HUDEP-2 (cell line): ENCODE measurements around the gene WNT7A.

Experiments used
- DNase-seq, 76 experiments: peaks; one replicate each; lab custom pipeline; 2025; ENCODE audit not compliant: unreplicated experiment in 76 of 76; lab: John Stamatoyannopoulos, UW

Gene WNT7A

DNA sequence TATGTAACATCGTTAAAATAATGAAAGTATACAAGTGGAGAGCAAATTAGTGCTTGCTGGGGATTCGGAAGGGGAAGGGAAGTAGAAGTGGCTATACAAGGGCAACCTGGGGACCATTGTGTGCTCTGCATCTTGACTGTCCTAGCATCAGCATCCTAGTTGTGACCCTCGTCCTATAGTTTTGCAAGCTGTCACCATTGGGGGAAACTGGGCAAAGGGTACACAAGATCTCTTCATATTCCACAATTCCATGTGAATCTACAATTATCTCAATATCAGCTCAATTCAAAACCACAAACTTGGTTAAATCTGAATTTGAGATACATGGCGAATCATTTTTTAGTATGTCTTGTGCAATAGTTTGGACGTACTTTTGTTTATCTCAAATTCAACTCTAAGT lies 30.9 kb downstream of the WNT7A start:
- DNase-seq = no peak

DNA sequence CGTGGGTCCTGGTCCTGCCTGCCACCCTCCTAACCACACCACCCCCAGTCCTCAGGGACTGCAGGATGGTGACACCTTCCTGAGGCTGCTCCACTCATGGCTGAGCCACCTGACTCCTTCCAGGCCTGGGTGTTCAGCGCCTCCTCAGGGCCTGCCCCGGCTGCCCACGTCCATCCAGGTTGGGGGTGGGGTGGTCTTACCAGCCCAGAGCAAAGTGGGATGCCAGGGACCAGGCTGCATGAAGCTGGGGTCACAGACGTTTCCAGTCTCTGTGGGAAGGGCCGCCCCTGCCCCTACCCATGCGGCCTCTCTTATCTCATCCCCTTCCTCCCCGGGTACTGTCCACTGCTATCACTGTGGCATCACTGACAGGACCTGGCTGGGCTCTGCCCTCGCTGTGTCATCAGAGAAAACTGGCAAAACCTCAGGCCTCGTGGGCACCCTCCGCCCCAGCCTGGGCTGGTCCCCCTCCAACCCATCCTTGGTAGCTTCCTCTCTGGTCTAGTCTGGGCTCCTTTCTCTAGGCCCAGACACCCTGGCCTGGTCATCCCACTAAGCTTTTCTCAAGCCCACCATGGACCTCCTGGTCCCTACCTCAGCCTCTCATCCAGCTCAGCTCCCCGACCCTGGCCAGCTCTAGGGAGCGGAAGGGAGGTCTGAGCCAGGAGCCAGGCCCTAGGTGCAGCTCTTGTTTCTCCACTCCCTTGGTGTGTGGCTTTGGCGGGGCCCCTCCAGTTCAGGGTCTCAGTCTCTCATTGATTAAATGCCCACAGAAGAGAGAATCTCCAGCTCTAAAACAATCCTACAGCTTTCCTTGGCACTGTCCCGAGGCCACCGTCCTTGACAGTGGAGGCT lies 32.9 kb downstream of the WNT7A start:
- no peak for DNase-seq

DNA sequence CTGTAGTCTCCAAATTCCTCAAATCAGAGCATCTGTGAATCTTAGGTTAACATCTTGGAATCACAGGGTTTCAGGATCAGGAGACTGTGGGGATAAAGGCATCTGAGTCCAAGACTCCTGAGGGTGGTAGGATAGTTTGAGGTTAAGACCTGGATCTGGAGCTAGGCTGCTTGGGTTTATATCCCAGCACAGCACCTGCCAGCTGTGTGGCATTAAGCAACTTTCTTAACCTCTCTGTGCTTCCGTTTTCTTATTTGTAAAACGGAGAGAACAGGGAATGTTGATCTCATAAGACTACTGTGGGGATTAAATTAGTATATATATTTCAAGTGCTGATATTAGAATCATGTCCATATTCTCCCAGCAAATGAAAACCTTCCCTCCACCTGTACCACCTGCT lies 33.6 kb downstream of the WNT7A start:
- DNase-seq = no peak

DNA sequence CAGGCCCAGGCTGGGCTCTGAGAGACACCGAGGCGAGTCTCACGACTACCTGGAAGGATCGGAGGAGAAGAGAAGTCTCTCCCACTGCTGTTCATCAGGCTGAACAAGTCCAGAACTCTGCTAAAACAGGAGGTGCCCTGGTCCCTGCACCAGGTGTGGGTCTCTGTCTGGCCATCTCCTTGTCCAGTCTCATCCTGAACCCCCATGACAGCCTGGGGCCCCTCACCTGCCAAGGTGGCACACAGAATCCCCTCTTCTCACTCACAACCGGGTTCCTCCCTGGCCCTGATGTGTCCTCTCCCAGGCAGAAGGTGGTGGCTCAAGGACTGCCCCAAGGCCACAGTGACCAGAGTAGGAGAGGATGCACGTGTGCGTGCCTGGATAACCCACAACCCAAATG lies 34.1 kb downstream of the WNT7A start:
- DNase-seq = no peak

DNA sequence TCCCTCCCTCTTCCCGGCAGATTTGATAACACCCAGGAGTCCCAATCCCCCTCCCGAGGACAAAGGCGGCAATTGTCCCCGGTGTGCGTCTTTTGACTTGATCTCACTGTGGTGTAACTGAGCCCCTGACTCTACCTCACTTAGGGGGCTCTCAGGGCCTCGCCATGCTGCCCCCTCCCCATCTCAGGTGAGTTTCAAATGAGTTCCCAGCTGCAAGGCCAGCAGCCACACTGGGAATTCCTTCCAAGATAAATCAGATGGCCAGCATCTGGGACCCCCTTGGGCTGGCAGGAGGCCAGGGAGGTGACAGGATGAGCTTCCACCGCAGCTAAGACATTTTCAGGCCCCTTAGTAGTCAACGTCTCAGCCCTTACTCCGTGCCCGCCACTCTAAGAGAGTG lies 35.0 kb downstream of the WNT7A start:
- DNase-seq = no peak

DNA sequence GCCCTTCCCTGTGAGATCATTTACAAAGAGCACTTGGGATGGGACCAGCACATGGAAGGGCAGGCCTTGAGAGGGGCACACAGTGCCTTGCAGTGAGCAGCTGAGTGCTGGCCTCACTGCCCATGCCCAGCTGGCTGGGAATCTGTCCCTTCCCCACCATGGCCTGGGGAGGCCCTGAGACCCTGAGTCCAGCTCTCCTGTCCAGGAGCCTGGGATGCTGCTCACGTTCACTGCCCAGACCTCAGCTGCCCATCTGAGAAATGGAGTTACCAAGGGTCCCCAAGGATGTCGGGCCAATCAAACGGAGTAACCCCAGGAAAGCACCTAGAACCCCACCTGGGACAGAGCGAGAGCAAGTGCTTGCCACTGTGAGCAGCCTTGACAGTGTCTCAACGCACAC lies 35.6 kb downstream of the WNT7A start:
- DNase-seq = no peak

DNA sequence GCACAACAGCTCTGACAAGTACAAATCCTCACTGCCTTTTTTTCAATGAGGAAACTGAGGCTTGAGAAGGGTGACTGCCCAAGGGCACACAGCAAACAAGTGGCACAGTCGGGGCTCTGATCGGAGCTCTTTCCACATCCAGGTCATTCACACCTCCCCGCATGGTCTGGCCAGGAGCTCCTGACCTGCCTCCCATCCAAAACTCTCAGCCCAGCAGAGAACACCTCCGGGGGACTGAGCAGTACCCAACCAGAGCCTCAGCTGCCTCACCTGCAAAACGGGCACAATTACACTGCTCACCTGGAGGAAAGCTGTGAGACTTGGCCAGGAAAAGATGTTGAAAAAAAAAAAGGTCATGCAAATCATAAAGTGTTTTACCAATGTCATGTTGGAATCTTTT lies 36.5 kb downstream of the WNT7A start:
- DNase-seq = no peak

DNA sequence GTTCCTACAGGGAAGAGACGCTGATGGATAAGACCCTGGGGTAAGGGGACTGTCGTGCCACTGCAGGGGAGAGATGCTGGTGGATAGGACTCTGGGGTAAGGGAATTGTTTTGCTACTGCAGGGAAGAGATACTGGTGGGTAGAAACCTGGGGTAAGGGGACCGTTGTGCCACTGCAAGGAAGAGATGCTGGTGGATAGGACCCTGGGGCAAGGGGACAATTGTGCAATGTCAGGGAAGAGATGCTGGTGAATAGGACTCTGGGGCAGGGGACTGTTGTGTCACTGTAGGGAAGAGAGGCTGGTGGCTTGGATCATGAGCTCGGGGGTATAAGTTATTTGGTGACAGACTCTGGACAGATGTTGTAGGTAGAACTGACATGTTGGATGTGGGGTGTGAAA lies 37.6 kb downstream of the WNT7A start:
- DNase-seq = no peak

DNA sequence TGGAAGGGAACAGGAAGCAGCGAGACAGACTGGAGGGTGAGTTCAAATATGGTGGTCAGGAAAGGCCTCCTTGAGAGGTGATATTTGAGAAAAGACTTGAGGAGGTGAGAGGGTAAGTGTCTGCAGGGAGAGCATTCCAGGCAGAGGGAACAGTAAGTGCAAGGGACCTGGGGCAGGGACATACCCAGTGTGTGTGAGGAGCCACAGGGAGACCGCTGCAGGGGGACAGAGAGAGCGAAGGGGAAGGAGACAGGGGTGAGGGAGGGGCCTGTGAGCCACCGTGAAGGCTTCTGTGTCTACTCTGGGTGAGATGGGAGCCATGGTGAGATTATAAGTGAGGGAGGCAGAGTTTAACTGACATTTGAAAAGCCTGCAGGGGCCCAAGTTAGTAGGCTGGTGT lies 38.0 kb downstream of the WNT7A start:
- no peak for DNase-seq

DNA sequence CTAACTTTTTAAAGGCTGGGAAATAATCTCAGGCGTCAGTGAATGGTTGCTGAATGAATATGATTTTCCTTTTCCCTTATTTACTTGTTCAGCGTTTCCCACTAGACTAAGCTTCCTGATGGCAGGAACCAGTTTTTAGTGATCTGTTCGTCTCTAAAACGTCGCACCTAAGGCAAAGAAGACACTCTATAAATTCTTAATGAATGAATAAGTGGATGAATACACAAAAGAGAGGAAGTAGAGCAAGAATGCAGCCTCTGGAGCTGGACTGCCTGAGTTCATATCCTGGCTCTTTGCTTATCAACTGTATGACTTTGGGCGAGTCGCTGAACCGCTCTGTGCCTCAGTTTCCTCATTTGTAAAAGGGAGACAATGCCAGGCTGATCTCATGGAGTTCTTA lies 38.7 kb downstream of the WNT7A start:
- no peak for DNase-seq

DNA sequence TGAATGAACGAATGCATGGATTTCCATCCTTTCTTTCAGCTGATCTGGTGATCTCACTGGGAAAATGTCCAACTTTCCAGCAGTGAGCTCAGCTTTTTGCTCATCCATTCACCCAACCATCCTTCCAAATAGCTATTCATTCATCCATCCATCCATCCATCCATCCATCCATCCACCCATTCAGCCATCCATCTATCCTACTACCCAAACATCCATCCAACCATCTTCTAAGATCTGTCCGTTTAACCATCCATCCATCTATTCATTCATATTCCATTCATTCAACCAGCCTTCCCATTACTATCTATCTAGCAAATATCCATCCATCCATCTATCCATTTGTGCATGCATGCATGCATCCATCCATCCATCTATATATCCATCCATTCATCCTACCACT lies 39.4 kb downstream of the WNT7A start:
- no peak for DNase-seq

DNA sequence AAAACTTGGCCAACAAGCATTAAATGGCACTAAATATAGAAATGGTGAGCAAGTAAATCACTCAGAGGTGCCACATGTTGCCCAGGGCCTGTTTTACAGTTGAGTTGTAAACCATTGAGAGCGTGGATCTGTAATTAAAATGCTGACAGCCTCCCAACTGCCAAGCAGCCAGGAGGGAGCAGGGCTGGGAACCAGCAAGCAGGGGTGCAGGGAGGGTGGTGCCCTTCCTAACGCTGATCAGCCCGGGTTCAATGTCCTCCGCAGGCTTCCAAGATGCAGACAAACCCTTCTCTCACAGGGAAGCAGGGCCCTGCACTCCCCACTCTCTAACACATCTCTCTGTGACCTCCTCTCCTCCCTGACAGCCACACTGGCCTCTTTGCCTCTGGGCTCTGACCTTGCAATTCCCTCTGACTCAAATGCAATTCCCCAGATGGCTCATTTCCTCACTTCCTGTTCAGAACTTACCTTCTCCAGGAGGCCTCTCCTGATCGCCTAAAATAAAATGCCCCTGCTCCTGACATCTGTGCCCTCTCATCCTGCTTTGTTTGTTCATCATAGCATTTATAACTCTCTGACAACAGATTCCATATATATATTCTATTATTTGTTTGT lies 40.0 kb downstream of the WNT7A start:
- DNase-seq = no peak

DNA sequence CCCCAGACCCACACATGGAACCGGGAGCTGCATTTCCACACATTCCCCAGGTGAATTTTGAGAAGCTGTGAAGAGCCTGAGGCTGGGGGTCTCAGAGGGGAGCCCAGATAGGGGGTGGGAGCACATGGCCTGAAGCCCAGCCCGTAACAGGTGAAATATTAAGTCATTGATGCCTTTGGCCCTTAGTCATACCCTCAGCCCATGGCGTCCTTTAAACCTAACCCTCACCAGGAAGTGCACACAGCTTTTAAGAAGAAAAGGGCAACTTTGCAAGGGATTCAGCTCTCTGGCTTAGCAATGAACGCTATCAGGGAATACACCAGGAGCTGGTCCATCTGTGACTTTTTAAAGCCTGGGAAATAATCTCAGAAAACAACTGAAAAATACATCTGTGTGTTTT lies 40.6 kb downstream of the WNT7A start:
- no peak for DNase-seq

DNA sequence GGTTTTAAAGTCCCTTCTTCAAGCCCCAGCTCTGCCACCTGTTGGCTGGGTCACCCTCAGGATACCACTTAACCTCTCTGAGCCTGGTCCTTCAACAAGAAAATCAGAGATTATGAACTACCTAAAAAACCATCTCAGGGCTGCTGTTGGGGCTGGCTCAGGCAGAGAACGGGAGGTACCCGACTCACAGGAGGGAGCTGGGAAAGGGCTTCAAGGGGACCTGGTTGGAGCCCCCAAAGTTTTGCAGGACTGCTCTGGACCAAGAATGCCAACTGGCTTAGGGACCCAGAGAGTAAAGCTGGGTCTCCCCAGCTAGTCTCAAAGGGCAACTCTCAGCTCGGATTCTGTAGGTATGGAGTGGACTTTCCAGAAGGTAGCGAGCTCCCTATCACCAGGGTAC lies 41.5 kb downstream of the WNT7A start:
- DNase-seq = no peak

DNA sequence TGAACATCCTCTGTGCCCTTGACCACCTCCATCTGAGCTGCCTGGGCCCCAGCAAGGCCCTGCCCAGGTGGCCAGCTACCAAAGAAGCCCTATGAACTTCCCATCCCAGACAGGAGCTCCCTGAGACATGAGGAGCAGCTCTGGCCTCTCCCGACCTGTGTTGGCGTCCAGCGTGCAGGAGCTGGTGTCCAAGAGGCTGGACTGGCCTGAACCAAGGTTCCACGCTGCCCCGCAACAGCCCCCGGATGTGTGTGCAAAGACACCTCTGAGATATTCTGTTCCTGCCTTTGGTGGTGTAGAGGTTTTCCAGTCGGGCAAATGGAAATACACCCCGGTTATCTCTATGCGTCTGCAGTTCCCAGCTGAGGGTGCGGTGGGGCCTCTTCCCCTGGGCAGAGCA lies 42.1 kb downstream of the WNT7A start:
- DNase-seq = no peak

DNA sequence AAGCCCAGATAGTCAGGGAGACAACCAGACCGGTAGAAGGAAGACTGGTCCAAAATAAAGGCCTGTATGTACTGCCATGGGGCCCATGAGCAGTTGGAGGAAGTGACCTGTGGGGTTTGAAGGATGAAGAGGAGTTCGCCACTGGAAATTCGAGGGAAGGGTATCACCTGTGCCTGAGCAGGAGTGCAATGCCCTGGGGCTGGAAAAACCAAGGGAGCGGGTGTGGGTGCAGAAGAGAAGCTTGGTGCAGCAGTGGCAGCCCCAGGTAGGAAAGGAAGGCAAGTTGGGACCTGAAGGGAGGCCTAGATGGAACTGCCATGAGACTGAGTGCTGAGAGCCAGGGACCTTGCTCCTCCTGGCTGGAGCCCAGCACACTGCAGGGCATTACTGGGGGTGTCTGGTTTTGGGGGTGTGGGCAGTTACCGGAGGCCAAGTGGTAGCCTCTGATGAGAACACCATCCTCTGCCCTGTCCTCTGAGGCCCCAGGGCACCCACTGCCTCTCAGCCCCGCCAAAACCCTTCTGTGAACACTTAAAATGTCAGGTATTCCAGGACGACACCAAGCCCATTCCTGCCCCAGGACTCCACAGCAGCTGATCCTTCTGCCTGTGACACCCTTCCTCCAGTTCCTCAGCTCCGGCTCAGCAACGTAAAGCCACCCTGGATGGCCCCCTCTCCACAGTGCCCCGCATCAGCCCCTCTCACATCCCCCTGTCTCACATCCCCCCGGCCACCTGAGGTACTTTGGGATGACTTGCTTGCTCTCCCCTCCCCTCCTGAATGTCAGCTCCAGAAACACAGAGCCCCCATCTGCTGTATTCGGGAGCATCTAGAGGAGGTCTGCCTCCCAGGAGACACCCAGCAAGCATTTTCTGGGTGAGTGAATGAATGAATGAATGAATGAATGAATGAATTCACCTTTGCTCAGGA lies 42.9 kb downstream of the WNT7A start:
- DNase-seq = no peak

DNA sequence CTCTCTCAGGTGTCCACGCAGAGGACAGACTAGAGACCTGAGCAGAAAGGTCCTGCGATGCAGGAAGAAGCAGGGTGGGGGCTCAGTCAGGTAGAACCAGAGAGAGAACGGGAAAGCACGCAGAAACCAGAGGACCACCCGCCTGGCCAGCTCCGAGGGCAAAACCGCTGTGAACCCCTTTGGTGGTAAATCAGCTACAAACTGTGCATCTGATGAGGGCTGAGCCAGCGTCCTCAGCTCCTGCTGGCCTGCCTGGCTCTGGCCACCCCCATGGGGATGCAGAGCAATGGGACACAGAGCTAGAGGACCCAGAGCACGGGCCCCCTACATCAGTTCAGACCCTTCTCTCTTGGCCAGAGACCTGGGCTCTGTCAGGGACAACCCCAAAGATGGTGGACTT lies 44.6 kb downstream of the WNT7A start:
- no peak for DNase-seq

DNA sequence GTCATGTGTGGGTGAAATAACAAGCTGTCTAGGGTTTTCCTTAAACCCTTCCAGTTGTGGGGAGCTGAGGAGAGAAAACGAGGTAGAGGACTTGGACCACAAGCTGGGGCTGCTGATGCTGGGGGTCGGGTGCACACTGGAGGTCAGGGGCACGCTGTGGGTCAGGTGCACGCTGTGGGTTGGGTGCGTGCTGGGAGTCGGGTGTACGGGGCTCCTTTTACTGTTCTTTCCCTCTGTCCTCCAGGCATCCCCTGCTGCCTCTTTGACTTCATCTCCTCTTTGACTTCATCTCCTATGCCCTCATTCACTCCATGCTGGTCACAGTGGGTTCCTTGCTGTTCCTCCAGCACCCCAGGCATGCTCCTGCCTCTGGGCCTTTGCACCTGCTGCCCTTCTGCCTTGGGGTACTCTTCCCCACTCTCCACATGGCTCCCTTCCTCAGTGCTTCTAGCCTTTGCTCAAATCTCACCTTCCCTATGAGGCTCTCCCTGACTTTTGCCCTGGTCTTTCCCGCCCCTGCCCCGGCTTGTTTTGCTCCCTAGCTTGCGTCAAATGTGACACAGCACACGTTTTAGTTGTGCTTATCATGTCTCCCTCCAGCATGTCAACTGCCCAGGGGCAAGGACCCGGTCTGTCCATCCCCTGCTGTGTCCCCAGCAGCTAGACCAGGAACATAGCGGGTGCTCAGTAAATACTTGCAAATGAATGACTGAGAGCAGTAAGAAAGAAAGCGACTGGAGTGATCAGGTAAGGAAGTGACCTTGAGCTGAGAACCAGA lies 45.4 kb downstream of the WNT7A start:
- no peak for DNase-seq

DNA sequence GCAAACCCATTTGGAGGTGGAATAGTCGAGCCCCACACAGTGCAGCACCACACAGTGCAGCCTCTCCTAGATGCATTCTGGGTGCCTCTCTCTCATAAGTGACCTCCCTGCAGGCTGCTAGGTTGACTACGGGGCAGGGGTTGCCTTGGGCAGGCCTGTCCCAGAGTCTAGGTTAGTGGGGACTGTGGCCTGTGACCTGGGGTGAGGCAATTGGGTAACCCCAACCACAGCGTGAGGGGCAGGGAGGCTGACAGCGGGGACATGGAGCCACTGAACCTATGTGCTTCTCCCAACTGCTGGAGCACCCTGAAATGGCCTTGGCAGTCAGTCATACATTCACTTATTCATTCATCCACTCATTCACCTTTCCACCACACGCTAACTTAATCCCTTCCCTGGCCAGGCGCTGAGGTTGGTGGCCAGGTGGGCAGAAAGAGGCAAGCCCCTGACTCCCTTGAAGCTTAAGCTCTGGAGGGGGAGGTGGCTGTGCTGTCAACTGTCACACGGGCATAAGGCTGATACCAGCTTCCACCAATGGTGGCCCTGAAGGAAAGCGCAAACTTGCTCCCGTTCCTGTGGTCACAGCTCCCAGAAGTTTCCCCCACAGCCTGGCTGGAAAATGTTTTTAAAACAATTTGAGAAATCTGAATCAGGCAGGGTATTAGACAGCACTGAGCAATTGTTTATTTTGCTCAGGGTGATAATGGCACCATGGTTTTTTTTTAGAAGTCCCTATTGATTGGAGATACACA lies 46.2 kb downstream of the WNT7A start:
- no peak for DNase-seq

DNA sequence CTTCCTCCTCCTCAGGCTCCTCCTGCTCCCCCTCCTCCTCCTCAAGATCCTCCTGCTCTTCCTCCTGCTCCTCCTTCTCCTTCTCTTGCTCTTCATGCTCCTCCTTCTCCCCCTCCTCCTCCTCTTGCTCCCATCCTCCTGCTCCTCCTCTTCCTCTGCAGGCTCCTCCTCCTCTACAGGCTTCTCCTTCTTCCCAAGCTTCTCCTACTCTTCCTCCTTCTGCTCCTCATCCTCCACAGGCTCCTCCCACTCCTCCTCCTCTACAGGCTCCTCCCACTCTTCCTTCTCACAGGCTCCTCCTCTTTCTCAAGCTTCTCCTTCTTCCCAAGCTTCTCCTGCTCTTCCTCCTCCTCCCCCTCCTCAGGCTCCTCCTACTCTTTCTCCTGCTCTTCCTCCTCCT lies 47.7 kb downstream of the WNT7A start:
- DNase-seq = no peak
